Measurements from ENCODE around the gene MEF2D.

The MEF2D gene

DNA sequence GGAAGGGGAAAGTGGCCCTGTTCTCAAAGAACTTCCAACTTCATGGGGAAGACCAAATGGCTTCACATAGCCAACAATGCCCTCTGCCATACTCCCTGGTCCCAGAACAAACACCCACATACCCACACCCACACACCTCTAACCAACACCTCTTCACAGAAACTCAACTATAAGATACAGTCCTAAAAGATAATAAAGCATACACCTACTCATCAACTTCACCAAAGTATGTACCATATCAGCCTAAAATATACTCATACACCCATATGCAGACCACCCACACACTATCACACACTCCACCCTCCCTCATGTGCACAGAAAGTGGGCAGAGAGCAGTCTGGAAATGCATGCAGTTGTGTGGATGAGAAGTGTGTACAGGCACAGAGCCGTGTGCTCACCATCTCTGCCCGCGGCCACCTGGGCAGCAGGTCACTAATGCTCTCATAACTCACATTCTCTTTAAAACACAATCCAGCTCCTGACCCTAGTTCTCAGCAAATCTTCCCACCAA is 44.1 kb upstream of the MEF2D start:
- TF ChIP-seq, protein P1, sequence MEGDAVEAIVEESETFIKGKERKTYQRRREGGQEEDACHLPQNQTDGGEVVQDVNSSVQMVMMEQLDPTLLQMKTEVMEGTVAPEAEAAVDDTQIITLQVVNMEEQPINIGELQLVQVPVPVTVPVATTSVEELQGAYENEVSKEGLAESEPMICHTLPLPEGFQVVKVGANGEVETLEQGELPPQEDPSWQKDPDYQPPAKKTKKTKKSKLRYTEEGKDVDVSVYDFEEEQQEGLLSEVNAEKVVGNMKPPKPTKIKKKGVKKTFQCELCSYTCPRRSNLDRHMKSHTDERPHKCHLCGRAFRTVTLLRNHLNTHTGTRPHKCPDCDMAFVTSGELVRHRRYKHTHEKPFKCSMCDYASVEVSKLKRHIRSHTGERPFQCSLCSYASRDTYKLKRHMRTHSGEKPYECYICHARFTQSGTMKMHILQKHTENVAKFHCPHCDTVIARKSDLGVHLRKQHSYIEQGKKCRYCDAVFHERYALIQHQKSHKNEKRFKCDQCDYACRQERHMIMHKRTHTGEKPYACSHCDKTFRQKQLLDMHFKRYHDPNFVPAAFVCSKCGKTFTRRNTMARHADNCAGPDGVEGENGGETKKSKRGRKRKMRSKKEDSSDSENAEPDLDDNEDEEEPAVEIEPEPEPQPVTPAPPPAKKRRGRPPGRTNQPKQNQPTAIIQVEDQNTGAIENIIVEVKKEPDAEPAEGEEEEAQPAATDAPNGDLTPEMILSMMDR (IDR thresholded peaks at IDR 0.05; ENCODE audit: borderline replicate concordance, control extremely low read depth, extremely low read depth, insufficient read depth, missing control alignments), result no peak

DNA sequence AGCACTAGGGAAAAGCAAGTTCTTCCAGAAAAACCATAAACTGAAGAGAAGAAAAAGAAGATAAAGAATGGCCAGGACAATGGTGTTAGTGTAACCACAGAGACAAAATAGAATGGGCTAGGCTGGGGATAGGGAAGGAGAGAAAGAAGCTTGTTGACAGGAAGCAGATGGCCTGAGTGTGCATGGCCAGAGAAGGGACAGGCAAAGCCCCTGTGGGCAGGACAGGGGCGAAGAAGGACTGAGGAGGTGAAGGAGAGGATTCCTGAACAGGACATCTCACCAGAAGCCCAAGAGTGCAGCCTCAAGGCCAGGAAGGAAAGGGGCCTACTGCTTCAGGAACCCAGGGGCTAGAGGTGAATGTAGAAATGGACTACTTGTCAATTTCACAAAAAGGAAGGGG is 42.5 kb upstream of the MEF2D start:
- no peak for DNase-seq (ENCODE audit: low spot score)
- in situ Hi-C loops (cut with MboI; ENCODE audit: low sequenced_read_pairs, unreplicated experiment), result no loop called here
- TF ChIP-seq, protein P1 (IDR thresholded peaks at IDR 0.05; ENCODE audit: borderline replicate concordance, control extremely low read depth, extremely low read depth, insufficient read depth, missing control alignments), result no peak

More for the DNA sequence above, 44.1 kb upstream of the MEF2D start:
- no peak for DNase-seq (ENCODE audit: low spot score)
- in situ Hi-C loops (cut with MboI; ENCODE audit: low sequenced_read_pairs, unreplicated experiment), result no loop called here

DNA sequence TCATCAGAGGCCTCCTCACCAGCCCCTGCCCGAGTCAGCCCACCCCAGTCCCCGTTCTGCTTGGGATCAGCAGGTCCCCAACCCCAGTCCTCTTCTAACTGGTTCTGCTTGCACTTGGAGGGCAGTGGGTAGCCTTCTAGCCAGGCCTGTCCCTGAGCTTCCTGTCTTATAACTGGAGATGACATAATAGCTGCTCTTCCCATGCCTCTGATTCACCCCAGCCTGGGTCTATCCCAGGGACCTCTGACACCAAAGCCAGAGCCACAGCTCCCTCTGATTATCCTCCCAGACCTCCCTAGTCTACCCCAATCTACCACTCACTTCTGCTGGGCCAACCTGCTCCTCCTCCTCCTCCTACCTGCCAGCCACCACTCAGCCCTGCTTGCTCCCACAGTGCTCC is 40.4 kb upstream of the MEF2D start:
- no peak for DNase-seq (ENCODE audit: low spot score)
- in situ Hi-C loops (cut with MboI; ENCODE audit: low sequenced_read_pairs, unreplicated experiment), result no loop called here
- TF ChIP-seq, protein P1 (IDR thresholded peaks at IDR 0.05; ENCODE audit: borderline replicate concordance, control extremely low read depth, extremely low read depth, insufficient read depth, missing control alignments), result no peak

DNA sequence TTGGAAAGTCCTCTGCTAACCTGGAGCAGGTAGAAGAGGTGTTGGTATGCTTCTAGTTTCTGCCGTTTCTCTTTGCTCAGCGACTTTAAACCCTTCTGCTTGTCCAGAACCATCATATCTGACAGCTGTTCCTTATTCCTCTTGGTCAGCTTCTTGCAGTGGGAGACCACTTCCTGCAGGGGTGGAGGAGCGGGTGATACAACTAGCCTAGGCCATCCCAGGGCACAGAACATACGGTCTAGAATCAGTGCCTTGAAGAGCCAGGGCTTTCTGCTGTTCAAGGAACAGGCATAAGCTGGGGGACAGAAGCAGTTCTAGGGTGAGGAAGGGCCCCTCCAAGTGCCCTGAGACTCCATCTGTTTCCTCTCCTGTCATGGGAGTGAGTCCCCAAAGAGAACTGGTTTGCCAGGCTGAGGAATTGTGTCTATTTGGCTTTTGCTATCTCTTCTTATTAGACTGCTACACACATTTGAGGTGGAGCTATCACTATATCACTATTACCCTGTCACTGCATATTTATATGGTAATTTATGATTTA is 39.3 kb upstream of the MEF2D start:
- TF ChIP-seq, protein P1 (IDR thresholded peaks at IDR 0.05; ENCODE audit: borderline replicate concordance, control extremely low read depth, extremely low read depth, insufficient read depth, missing control alignments), result no peak
- in situ Hi-C loops (cut with MboI; ENCODE audit: low sequenced_read_pairs, unreplicated experiment), result no loop called here
- no peak for DNase-seq (ENCODE audit: low spot score)

DNA sequence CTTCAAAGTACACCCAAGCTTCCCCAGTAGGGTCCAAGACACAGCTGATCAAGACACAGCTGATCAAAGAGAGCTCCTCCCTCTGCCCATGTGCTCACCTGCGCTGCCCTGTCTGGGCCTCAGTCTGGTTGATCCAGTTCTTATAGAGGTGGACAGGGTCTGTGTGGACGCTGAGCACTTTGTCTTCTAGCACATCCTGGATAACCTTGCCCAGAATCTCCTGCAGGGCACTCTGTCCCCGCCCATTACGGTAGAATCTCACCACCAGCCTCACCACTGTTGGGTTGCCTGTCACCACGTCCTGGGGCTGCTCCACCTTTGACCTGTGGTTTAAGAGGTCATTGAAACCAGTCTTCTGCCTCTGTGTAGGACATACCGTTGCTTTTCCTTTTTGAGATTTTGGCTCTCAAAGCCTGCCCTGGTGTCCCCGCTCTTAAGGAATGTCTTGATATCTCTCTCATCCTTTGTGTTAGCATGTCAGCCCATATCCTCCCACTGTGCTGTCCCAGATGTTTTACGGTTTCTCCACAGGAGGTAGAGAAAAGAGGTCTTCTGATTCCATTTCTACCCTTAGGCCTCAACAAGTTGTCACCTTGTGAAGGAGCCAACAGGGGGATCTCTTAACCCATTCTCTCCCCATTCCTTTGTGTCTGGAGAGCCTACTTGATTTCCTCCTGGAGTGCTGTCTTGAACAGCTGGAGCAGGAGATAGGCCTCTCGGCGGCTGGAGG is 38.3 kb upstream of the MEF2D start:
- TF ChIP-seq, protein P1 (IDR thresholded peaks at IDR 0.05; ENCODE audit: borderline replicate concordance, control extremely low read depth, extremely low read depth, insufficient read depth, missing control alignments), result no peak
- in situ Hi-C loops (cut with MboI; ENCODE audit: low sequenced_read_pairs, unreplicated experiment), result no loop called here
- DNase-seq (ENCODE audit: low spot score), result no peak

DNA sequence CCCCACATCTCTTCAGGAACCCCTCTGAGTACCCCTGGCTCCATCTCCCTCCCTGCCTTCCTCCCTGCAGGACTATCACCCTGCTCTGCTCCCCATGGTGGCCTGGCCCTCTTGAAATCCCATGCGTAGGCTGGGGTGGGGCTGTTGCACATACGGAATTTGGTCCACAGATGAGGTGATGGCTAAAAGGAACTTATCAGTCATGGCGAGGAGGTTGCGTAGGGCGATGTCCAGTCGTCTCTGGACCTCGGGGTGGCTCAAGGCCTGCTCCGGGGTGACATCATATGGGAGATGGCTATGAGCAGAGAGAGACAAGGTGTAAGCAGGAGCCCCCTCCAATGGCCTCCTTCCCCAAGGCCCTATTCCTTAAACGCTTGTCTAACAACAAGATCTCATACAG is 36.5 kb upstream of the MEF2D start:
- in situ Hi-C loops (cut with MboI; ENCODE audit: low sequenced_read_pairs, unreplicated experiment), result no loop called here
- TF ChIP-seq, protein P1 (IDR thresholded peaks at IDR 0.05; ENCODE audit: borderline replicate concordance, control extremely low read depth, extremely low read depth, insufficient read depth, missing control alignments), result no peak
- DNase-seq (ENCODE audit: low spot score), result no peak

Data from GM13976 (cell line).